ENCODE measurements around the gene C2CD5. TPM values are rescaled to one million over a fixed set of nuclear protein-coding genes. Genes with fewer than 3 reads are reported as not detected.

Gene C2CD5
- total RNA-seq, 1 donor from 2014 or later = 53.5 TPM

- no peak for DNase-seq (ENCODE audit: low spot score)
Measured at GRCh38 chr12:22414742-22415141, 129.6 kb downstream of the C2CD5 start.

- no peak for DNase-seq (ENCODE audit: low spot score)
Measured at GRCh38 chr12:22413592-22413991, 130.8 kb downstream of the C2CD5 start.

DNA sequence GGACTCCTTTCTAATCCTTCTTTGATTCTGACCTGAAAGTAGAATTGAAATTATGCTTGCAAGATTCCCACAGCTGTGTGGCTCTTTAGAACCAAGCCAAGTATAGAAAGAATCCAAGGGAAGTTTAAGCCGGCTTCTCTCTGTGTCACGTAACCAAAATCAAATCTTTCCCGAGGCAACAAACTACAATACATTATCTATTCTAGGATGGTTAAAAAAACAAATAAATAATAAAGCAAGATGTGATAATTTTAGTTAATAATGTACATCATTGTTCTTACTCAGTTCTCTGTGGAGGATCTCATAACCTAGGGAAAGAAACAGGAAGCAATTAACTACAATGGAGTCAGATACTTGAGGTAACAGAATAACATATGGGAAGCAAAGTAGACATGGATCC lies 131.8 kb downstream of the C2CD5 start:
- DNase-seq (ENCODE audit: low spot score) = no peak

- no peak for DNase-seq (ENCODE audit: low spot score)
Measured at GRCh38 chr12:22410486-22410885, 133.9 kb downstream of the C2CD5 start.

DNA sequence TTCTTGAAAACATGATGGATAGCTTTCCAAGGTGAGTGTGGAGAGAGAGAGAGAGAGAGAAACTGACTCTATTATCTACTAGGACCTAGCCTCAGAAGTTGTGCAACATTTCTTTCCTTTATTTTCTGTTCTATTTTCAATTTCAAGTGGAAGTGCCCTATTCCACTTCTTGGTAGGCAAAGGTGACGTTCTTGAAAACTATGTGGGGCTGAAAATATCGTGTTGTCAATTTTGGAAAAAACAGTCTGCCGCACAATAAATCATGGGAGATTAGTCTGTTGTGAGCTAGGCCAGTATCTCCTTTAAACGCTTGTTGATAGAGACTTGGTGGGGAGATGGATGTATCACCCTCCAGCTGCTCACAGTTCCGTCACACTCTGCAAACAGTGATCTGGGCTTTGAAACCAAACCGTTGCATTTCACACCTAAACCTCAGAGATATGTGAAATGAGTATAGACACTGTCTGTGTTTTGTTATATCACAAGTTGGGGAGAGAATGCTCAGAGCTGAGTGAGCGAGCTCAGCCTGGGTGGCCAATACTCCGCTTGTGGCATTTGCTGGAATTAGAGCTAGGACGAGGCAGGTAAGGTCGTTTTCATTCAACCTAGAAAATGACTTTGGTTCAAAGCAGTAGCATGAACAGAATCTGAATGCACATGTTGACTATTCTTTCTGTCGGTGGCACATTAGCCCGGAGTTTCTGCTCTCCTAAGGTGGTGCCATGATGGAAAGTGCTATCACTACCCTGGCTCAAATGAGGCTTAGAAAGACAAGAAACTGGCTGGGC lies 134.8 kb downstream of the C2CD5 start:
- no peak for DNase-seq (ENCODE audit: low spot score)

- no peak for DNase-seq (ENCODE audit: low spot score)
Measured at GRCh38 chr12:22408610-22409376, 135.5 kb downstream of the C2CD5 start.

GRCh38 chr12:22407397-22407796 lies 136.9 kb downstream of the C2CD5 start:
- DNase-seq (ENCODE audit: low spot score) = no peak

DNA sequence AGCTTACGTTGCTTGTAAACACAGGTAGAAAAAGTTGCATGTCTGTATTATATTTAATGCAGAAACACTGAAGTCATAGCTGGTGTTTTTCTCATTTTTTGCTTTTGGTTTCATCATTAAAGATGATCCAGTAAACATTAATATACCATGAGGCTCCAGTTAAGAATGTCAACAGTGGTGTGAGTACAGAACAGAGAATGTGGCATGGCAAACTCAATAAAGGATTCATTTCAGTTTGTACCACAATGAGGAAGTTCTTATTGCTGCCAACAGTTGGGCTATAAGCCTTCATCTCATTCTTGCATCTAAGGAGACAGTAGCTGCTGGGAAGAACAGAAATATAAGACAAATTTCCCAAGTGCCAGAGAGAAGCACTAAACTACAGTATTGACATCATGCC lies 137.7 kb downstream of the C2CD5 start:
- DNase-seq (ENCODE audit: low spot score) = no peak

- no peak for DNase-seq (ENCODE audit: low spot score)
Measured at GRCh38 chr12:22399464-22400180, 144.7 kb downstream of the C2CD5 start.

Other genes starting within 250 kb of the C2CD5 start
- 9.4 TPM for gene ST8SIA1, start 209.8 kb downstream of the C2CD5 start, total RNA-seq
- gene ETNK1, start 80.6 kb upstream of the C2CD5 start, total RNA-seq = 74.4 TPM